ENCODE results near the gene GRK5.

Gene GRK5

GRCh38 chr10:119298810-119299209 lies 91.4 kb downstream of the GRK5 start:
- no peak for DNase-seq (ENCODE audit: low spot score)

- no peak for DNase-seq (ENCODE audit: low spot score)
Observed at GRCh38 chr10:119299531-119299930, 92.2 kb downstream of the GRK5 start.

DNA sequence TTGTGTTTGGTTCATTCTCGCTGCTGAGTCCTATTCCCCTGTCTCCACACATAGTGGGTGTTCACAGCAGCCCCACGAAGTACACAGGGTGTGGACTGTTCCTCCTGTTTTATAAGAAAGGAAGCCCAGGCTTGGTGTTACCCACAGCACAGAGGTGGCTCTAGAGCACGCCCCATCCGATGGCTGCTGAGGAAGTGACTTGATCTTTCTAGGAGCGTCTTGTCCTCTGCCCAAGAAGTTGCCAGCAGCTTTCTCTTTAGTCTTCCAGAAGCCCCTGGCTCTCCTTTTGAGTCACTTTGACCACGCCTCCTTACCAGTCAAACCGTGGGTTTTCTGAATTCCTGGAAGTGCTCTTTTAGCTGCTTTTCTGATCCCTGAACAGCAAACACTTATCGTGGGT lies 94.0 kb downstream of the GRK5 start:
- DNase-seq (ENCODE audit: low spot score), result no peak

GRCh38 chr10:119302172-119302571 lies 94.8 kb downstream of the GRK5 start:
- no peak for DNase-seq (ENCODE audit: low spot score)

DNA sequence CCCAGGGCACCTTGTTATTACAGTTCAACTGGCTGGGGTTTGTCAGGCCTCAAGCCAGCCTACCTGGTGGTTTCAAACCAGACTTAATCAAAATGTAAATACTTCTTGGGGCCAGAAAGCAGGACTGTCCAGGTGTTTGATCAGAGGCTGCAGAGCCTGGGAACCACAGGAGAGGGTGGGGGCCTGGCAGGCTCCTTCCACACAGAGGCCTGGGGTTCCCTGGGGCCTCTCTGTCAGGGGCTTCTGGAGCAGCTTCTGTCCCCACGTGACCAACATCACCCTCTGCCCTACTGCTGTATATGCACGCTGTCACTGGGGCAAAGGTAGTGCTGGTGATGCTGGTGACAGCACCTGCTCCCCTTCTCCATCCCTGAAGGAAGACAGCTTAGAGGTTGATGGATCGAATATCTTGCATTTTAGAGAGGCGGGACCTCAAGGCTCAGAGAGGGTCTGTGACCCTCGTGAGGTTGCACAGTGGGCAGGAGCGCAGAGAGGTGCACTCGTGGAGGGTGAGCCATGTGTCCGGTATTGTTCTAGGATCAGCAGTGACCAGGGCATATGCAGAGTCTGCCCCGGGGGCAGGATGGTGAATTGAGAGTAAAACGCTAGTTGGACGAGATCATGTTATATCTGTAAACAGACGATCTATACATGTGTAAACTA lies 95.4 kb downstream of the GRK5 start:
- no peak for DNase-seq (ENCODE audit: low spot score)

DNA sequence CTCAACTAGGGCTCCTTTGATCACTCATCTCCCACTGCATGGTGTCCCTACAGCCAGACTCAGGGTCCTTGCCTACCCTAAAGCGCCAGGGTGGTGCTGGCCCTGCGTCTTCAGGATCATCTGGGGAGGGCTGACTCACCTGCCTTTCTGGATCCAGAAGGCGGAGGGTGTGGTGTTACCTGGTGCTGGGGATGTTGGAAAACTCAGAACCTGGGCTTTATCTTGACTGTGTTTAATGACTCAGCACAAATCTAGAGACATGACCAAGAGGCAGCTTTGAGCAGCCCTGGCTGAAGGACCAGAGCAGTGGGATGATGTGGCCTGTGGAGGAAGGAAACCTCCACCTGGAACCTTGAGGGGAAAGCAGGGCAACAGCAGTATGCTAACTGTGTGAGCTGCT lies 96.5 kb downstream of the GRK5 start:
- DNase-seq (ENCODE audit: low spot score), result no peak

- DNase-seq (ENCODE audit: low spot score), result no peak
Observed at GRCh38 chr10:119304541-119304940, 97.2 kb downstream of the GRK5 start.

- DNase-seq (ENCODE audit: low spot score), result no peak
Observed at GRCh38 chr10:119305860-119306513, 98.6 kb downstream of the GRK5 start.

DNA sequence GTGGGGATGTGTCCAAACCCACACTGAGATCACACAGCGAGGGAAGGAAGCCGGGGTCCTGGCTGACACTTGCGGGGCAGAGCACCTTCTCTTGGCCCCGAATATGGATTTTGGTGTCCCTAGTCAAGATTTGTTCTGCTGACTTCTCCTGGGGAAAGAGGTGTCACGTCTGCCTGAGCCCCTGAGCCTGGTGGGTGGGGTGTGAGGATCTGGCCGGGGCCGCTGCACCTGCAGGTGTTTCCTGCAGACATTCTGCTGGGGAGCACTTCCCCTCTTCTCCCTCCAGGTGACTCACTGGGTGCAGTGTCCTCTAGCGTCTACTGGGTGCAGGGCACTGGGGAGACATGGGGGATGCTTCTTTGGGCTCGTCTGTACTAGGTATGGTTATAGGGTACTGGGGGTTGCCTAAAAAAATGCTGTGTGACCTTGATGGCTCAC lies 99.2 kb downstream of the GRK5 start:
- DNase-seq (ENCODE audit: low spot score), result no peak

- DNase-seq (ENCODE audit: low spot score), result no peak
Observed at GRCh38 chr10:119306986-119307392, 99.6 kb downstream of the GRK5 start.

GRCh38 chr10:119308089-119308488 lies 100.7 kb downstream of the GRK5 start:
- DNase-seq (ENCODE audit: low spot score), result no peak

DNA sequence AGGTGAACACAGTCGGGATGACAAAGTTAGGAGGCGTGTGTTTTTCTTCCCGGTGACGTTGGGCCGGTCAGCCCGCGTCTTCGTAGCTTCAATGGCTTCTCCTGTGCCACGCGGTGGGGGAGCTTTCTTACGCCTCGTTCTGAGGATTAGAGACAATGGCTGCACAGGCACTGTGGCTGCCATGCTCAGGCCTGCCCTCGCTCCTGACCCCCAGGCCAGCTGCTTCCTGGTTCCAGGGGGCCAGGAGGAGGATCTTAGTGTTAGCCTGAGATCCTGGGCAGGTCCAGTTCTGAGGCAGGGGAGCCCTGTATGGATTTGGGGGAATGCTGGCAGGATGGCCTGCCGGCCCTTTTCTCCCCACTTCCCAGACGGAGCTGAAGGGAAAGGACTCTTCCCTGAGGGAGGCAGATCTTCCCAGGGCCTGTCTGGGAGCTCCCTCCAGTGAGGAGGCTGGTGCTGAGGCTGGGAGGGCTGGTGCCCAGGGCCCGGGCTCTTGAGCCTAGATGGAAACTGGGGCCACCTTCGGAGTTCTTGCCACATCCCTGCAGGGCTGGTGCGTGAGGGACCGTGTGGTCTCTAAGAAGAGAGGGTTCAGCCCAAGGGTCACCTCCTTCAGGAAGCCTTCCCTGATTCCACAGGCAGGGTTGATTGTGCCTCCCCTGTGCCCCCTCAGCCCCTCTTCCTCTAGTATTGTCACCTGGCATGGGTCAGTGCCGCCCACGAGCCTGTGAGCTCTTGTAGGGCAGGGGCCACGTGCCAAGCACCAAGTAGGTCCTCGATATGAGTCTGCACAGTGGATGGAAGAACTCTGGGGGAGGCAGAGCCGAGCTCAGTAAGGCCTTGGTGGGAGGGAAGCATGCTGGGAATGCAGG lies 101.4 kb downstream of the GRK5 start:
- DNase-seq (ENCODE audit: low spot score), result no peak

DNA sequence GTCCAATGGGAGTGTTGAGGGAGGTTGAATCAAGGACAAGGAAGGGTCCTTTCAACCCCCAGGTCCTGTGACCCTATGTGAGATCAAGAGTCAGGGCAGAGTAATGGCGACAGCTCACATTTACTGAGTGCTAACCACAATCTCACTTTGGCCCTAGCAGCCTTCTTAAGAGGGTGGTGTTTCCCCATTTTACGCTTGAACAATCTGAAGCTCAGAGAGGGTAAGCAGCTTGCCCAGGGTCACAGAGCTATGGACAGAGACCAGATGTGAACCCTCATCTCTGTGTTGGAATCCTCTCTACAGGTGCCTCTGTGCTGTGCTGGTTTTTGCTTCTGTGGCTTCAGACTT lies 102.0 kb downstream of the GRK5 start:
- DNase-seq (ENCODE audit: low spot score), result no peak

- no peak for DNase-seq (ENCODE audit: low spot score)
Observed at GRCh38 chr10:119310806-119311205, 103.4 kb downstream of the GRK5 start.

DNA sequence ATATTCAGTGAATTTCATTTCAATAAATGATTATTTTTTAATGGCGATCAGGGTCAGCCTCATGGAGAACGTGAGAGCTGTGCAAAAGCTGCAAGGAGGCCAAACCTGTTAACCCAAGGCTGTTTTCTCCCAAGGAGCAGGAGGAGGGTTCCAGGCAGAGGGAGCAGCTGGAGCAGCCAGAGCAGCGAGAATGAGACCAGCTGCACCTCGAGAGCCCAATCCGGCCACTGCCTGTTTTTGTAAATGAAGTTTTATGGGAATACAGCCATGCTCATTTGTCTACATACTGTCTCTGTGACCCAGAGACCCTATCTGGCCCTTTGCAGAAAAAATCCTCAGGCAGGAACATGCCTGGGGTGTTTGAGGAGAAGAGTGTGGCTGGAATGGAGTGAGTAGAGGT lies 104.9 kb downstream of the GRK5 start:
- no peak for DNase-seq (ENCODE audit: low spot score)

GRCh38 chr10:119313024-119313423 lies 105.7 kb downstream of the GRK5 start:
- no peak for DNase-seq (ENCODE audit: low spot score)

DNA sequence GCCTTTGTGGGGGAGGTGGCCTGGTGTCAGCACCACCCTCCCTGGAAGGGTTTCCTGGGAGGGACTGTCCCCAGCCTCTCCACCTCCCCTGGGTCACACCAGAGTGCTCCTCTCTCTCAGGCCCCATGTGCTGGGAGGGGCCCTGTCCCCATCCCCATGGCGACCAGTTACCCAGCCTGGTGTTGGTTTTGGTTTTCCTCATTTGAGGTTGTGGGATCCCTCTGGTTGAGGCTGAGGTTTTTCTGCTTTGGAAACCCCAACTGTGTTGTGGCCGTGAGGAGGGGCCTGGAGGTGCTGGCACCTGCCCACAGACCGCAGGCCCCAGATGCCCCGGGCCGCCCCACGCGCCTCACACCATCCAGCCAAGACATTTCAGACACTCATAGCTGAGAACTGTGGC lies 106.3 kb downstream of the GRK5 start:
- no peak for DNase-seq (ENCODE audit: low spot score)

GRCh38 chr10:119314061-119314460 lies 106.7 kb downstream of the GRK5 start:
- DNase-seq (ENCODE audit: low spot score), result no peak

- DNase-seq (ENCODE audit: low spot score), result no peak
Observed at GRCh38 chr10:119314486-119314885, 107.1 kb downstream of the GRK5 start.

- no peak for DNase-seq (ENCODE audit: low spot score)
Observed at GRCh38 chr10:119315128-119316001, 108.0 kb downstream of the GRK5 start.

GRCh38 chr10:119316002-119316358 lies 108.6 kb downstream of the GRK5 start:
- no peak for DNase-seq (ENCODE audit: low spot score)

DNA sequence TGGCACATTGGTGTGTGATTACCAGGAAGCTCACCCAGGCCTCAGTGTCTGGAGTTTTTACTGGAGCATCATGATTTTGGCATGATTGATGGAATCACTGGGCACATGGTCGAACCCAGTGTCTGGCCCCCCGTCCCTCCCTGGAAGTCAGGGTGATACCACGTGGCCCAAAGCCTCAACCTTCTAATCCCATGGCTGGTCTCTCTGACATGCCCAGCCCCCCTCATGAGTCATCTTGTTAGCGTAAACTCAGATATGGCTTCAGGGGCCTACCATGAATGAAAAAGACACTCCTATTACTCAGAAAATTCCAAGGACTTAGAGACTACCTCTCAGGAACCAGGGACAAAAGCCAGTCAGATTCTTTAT lies 109.3 kb downstream of the GRK5 start:
- DNase-seq (ENCODE audit: low spot score), result no peak
